B cell (primary cell): ENCODE data around the gene CDC42BPA. TPM values are rescaled to one million over a fixed set of nuclear protein-coding genes. Genes with fewer than 3 reads are reported as not detected.

Experiments
- ATAC-seq: fragments of 200-7000 bp; cut with Tn5 transposase; one replicate; pipeline ENCODE4 v1.10.0; 2021; ENCODE audit warnings: low read depth, mild to moderate bottlenecking, moderate number of reproducible peaks, moderate library complexity
- CTCF ChIA-PET: fragments of 350-600 bp; sonication (Branson Sonifier 250); formaldehyde crosslinking; loops from one replicate; lab custom pipeline; 2021; ENCODE audit warnings: antibody characterized with exemption, inconsistent platforms; lab: Charles Lee
- POLR2A ChIA-PET: fragments of 350-600 bp; sonication (Branson Sonifier 250); formaldehyde crosslinking; loops from one replicate; lab custom pipeline; 2021; ENCODE audit warnings: antibody characterized with exemption; lab: Charles Lee
- DNase-seq: peaks from one replicate; pipeline ENCODE4 v3.0.0; 2013
- H2AFZ ChIP-seq: 2 replicates; pipeline ENCODE4 v1.6.1; 2012; ENCODE audit warnings: mild to moderate bottlenecking, low read depth, low read length; ENCODE audit not compliant: insufficient read depth, poor library complexity, severe bottlenecking
- H3K27ac ChIP-seq, 2 donors: 1 replicate in 1 of 2; 2 replicates in 1 of 2; pipeline ENCODE4 v1.5.1; 2012 to 2013; ENCODE audit warnings: low read length in 2 of 2, mild to moderate bottlenecking in 2 of 2, moderate library complexity in 1 of 2
- H3K27me3 ChIP-seq, 4 experiments: fragments of 200-600 bp in 1 of 4; sonication (generic) in 1 of 4; replicated peaks in 1 of 4; 1 replicate in 2 of 4; 2 replicates in 2 of 4; pipeline versions ENCODE4 v1.6.1 to v1.7.0; 2013 to 2016; ENCODE audit warnings: low read length in 3 of 4, mild to moderate bottlenecking in 2 of 4, mixed read lengths in 1 of 4, moderate library complexity in 1 of 4; ENCODE audit not compliant: insufficient read depth in 4 of 4, control insufficient read depth in 3 of 4; ENCODE audit errors: control extremely low read depth in 1 of 4
- H3K36me3 ChIP-seq, 2 experiments: replicated peaks in 1 of 2; 1 replicate in 1 of 2; 2 replicates in 1 of 2; pipeline versions ENCODE4 v1.6.1 to v1.7.1; 2013; ENCODE audit warnings: low read length in 1 of 2; ENCODE audit not compliant: insufficient read depth in 2 of 2, control insufficient read depth in 1 of 2; ENCODE audit errors: control extremely low read depth in 1 of 2, extremely low read depth in 1 of 2
- H3K4me1 ChIP-seq, 2 donors: fragments of 200-600 bp in 1 of 2; sonication (generic) in 1 of 2; 1 replicate in 1 of 2; 2 replicates in 1 of 2; pipeline versions ENCODE4 v1.5.1 to v1.6.1; 2013 to 2017; ENCODE audit warnings: low read length in 2 of 2; ENCODE audit not compliant: control insufficient read depth in 2 of 2, insufficient read depth in 2 of 2
- H3K4me2 ChIP-seq: replicated peaks from 2 replicates; pipeline ENCODE3; 2012; ENCODE audit warnings: mild to moderate bottlenecking, low read depth, low read length; ENCODE audit not compliant: poor library complexity, severe bottlenecking
- H3K4me3 ChIP-seq, 5 experiments: fragments of 200-600 bp in 1 of 5; sonication (generic) in 1 of 5; 1 replicate in 3 of 5; 2 replicates in 2 of 5; pipeline versions ENCODE4 v1.5.1 to v1.7.0; 2011 to 2016; ENCODE audit warnings: low read length in 4 of 5, mild to moderate bottlenecking in 4 of 5, low read depth in 2 of 5, control low read depth in 1 of 5, moderate library complexity in 1 of 5; ENCODE audit not compliant: insufficient read depth in 1 of 5; ENCODE audit errors: control extremely low read depth in 1 of 5, extremely low read depth in 1 of 5
- H3K79me2 ChIP-seq: fragments of 200-600 bp; sonication (generic); one replicate; pipeline ENCODE4 v1.6.0; 2016; ENCODE audit warnings: low read length; ENCODE audit not compliant: control insufficient read depth, insufficient read depth
- H3K9ac ChIP-seq: fragments of 200-600 bp; sonication (generic); 2 replicates; pipeline ENCODE4 v1.6.1; 2017; ENCODE audit warnings: mild to moderate bottlenecking, low read length, moderate library complexity
- H3K9me3 ChIP-seq, 3 donors: one replicate each; pipeline versions ENCODE4 v1.6.1 to v1.7.1; 2013; ENCODE audit warnings: low read length in 2 of 3; ENCODE audit not compliant: control insufficient read depth in 2 of 3, insufficient read depth in 1 of 3; ENCODE audit errors: control extremely low read depth in 1 of 3
- H4K20me1 ChIP-seq: 2 replicates; pipeline ENCODE4 v1.6.0; 2012; ENCODE audit warnings: mild to moderate bottlenecking, low read length; ENCODE audit not compliant: insufficient read depth, control insufficient read depth, poor library complexity, severe bottlenecking
- H3K27ac Mint-ChIP-seq: one replicate; pipeline ENCODE4 v1.8.0; 2021; ENCODE audit warnings: mixed read lengths
- H3K27me3 Mint-ChIP-seq: one replicate; pipeline ENCODE4 v1.8.0; 2021; ENCODE audit warnings: mixed read lengths
- H3K4me1 Mint-ChIP-seq: one replicate; pipeline ENCODE4 v1.8.0; 2021; ENCODE audit warnings: mixed read lengths
- H3K4me3 Mint-ChIP-seq: one replicate; pipeline ENCODE4 v1.8.0; 2021; ENCODE audit warnings: mixed read lengths
- H3K9me3 Mint-ChIP-seq: one replicate; pipeline ENCODE4 v1.8.0; 2022; ENCODE audit warnings: mixed read lengths; ENCODE audit not compliant: insufficient read depth
- CTCF ChIP-seq: fragments of 200-600 bp; IDR thresholded peaks from one replicate; pipeline ENCODE4 v1.8.0; 2022; ENCODE audit warnings: antibody characterized with exemption, mild to moderate bottlenecking
- EZH2 ChIP-seq: IDR thresholded peaks from 2 replicates; pipeline ENCODE4 v1.6.1; 2012; ENCODE audit warnings: borderline replicate concordance, low read depth, mild to moderate bottlenecking, moderate library complexity, low read length; ENCODE audit not compliant: insufficient read depth, poor library complexity, severe bottlenecking
- WGBS: methylation state at CpG from one replicate; pipeline ENCODE4 v1.1.5; 2013; ENCODE audit warnings: missing lambda C conversion rate; ENCODE audit not compliant: insufficient coverage; 5-methylcytosine and 5-hydroxymethylcytosine counted together
- intact Hi-C: fragments of 100-400 bp; cut with micrococcal nuclease; formaldehyde crosslinking; loops from one replicate; pipeline ENCODE4 v1.10.0; 2022
- polyA plus RNA-seq: library from polyadenylated mRNA; depleted of rRNA; stranded (reverse); fragments of >200 nt; gene quantifications from 2 replicates; pipeline ENCODE4 v1.2.3, GENCODE V29; 2012
- total RNA-seq, 2 donors: library from RNA; stranded (reverse); fragments of 120-200 nt in 1 of 2; gene quantifications; 1 replicate in 1 of 2; 2 replicates in 1 of 2; pipeline versions ENCODE4 v1.2.3 to v1.2.4, GENCODE V29; 2013 to 2022

The CDC42BPA gene
- total and polyA plus RNA-seq, 2 donors (not counting 1 experiment from before 2014, with no cell fraction given), result 0.04 to 0.69 TPM

GRCh38 chr1:227072991-227073390 is 245.3 kb downstream of the CDC42BPA start:
- POLR2A ChIA-PET, result no interaction called here
- Mint-ChIP-seq H3K9me3 (no peaks in the 10 kb centered on the region), H3K27ac (no peak overlapping the region), H3K4me1 (no peaks in the 10 kb centered on the region), H3K4me3 (no peak overlapping the region), H3K27me3 (peaks cover 8% of the 10 kb centered on the region)
- WGBS, result no CpG with 5 or more reads among the region's 2 CpGs
- Histone ChIP-seq H3K27me3 (no peaks in the 10 kb centered on the region), H4K20me1 (no peaks in the 10 kb centered on the region), H3K36me3 (no peaks in the 10 kb centered on the region), H3K27ac (no peak overlapping the region), H3K4me3 (no peak overlapping the region), H2AFZ (no peak overlapping the region), H3K4me1 (no peaks in the 10 kb centered on the region), H3K4me2 (no peak overlapping the region), H3K79me2 (no peaks in the 10 kb centered on the region), H3K9ac (no peak overlapping the region), H3K9me3 (no peaks in the 10 kb centered on the region)
- no peak for DNase-seq
- ATAC-seq, result no peak
- intact Hi-C loops, result no loop called here
- CTCF ChIA-PET, result no interaction called here
- no peak for TF ChIP-seq EZH2
- no peak for TF ChIP-seq CTCF

GRCh38 chr1:227071895-227072587 is 246.3 kb downstream of the CDC42BPA start:
- no CpG with 5 or more reads among the region's 4 CpGs for WGBS
- ChIA-PET POLR2A (no interaction called here), CTCF (no interaction called here)

More at GRCh38 chr1:227071895-227072587, 246.3 kb downstream of the CDC42BPA start:
- Histone ChIP-seq H3K9ac (no peak overlapping the region), H3K4me2 (no peak overlapping the region), H3K4me3 (no peak overlapping the region), H3K79me2 (no peaks in the 10 kb centered on the region), H3K4me1 (no peaks in the 10 kb centered on the region), H3K27ac (no peak overlapping the region), H3K27me3 (no peaks in the 10 kb centered on the region), H2AFZ (no peak overlapping the region), H4K20me1 (no peaks in the 10 kb centered on the region), H3K9me3 (no peaks in the 10 kb centered on the region), H3K36me3 (no peaks in the 10 kb centered on the region)
- DNase-seq (no peak), ATAC-seq (no peak)
- Mint-ChIP-seq H3K27ac (no peak overlapping the region), H3K4me1 (no peaks in the 10 kb centered on the region), H3K9me3 (no peaks in the 10 kb centered on the region), H3K27me3 (peaks cover 4% of the 10 kb centered on the region), H3K4me3 (no peak overlapping the region)
- intact Hi-C loops, result no loop called here
- no peak for TF ChIP-seq EZH2
- TF ChIP-seq CTCF, result no peak
